ENCODE data around the gene GLYATL1B. TPM values are rescaled to one million over a fixed set of nuclear protein-coding genes. Genes with fewer than 3 reads are reported as not detected.

Gene GLYATL1B
- total RNA-seq, result not detected in 2 replicates

DNA sequence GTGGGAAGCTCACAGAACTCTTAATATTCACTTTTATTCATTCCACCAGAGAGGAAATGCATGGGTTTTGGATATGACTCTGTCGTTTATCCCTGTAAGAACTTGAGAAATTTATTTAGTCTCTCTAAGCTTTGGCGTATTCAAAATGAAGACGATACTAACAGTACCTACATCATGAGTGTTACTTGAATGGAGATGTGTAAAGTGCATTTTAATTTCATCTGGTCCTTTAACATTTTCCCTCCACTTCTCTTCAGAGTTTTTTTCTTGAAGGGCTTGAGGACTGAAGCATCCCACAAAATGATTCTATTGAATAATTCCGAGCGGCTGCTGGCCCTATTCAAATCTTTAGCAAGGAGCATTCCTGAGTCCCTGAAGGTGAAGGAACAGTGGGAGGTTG is at the start of gene GLYATL1B:
TSS of gene GLYATL1B (plus strand) at position 301 of the 400 bp plus-strand sequence. CDS start at position 301, 0 bp downstream.

GRCh38 chr11:59106363-59107336 is 20.5 kb downstream of the GLYATL1B start, which contains the start of gene FAM111B:
Gene FAM111B, plus strand, starts transcription at chr11:59107237. Its CDS starts 2,389 bp downstream, at chr11:59109626.

GRCh38 chr11:59142530-59143507 is 56.7 kb downstream of the GLYATL1B start, which contains the start of gene FAM111A:
Gene FAM111A, plus strand, starts transcription at chr11:59142856. Its CDS starts 6,017 bp downstream, at chr11:59148873.

Other genes with a start within 250 kb of the GLYATL1B start
- gene GLYATL2, start 241.6 kb upstream of the GLYATL1B start, total RNA-seq, result 0.40 and 1.2 TPM in 2 replicates
- 0.37 and 0.53 TPM in 2 replicates for gene GLYATL1, start 146.8 kb upstream of the GLYATL1B start, total RNA-seq
- 6.4 and 20.6 TPM in 2 replicates for gene FAM111B, start 20.9 kb downstream of the GLYATL1B start, total RNA-seq
- gene FAM111A, start 56.5 kb downstream of the GLYATL1B start, total RNA-seq, result 52.8 and 62.5 TPM in 2 replicates
- 4.8 and 5.0 TPM in 2 replicates for gene DTX4, start 85.8 kb downstream of the GLYATL1B start, total RNA-seq
- under 0.01 TPM in 1 of 2 replicates, not detected in the other for gene MPEG1, start 126.6 kb downstream of the GLYATL1B start, total RNA-seq

All from aortic smooth muscle cell (primary cell).